HEK293T (cell line): Measurements from ENCODE around the gene JPH2.

Source experiments
- CTCF ChIA-PET: fragments of 350-600 bp; formaldehyde crosslinking; extraction: SDS; loops from one replicate; lab custom pipeline; 2021; ENCODE audit warnings: antibody characterized with exemption, inconsistent platforms; lab: Yijun Ruan, JAX
- POLR2A ChIA-PET: fragments of 350-600 bp; formaldehyde crosslinking; extraction: SDS; loops from one replicate; lab custom pipeline; 2020; ENCODE audit warnings: antibody characterized with exemption, inconsistent platforms; lab: Yijun Ruan, JAX
- DNase-seq: peaks from one replicate; pipeline ENCODE4 v3.0.0; 2012; ENCODE audit warnings: mixed read lengths; ENCODE audit errors: extremely low spot score
- ARNT ChIP-seq: fragments of 450-650 bp; IDR thresholded peaks from 2 replicates; pipeline ENCODE4 v1.6.1; 2017; ENCODE audit warnings: mild to moderate bottlenecking
- BHLHE40 ChIP-seq: fragments of 450-650 bp; IDR thresholded peaks from 2 replicates; pipeline ENCODE4 v1.6.1; 2016; ENCODE audit warnings: mild to moderate bottlenecking, moderate library complexity, borderline replicate concordance
- CTBP1 ChIP-seq: fragments of 450-650 bp; IDR thresholded peaks from 2 replicates; pipeline ENCODE4 v1.6.1; 2016; ENCODE audit warnings: borderline replicate concordance
- ELF4 ChIP-seq: fragments of 450-650 bp; IDR thresholded peaks from 2 replicates; pipeline ENCODE4 v1.6.1; 2017; ENCODE audit warnings: antibody characterized with exemption
- FOXA1 ChIP-seq: fragments of 450-650 bp; IDR thresholded peaks from 2 replicates; pipeline ENCODE4 v1.6.1; 2016; ENCODE audit warnings: mild to moderate bottlenecking
- FOXK2 ChIP-seq: fragments of 450-650 bp; IDR thresholded peaks from 2 replicates; pipeline ENCODE4 v1.6.1; 2016; ENCODE audit warnings: mild to moderate bottlenecking
- FOXM1 ChIP-seq: fragments of 450-650 bp; IDR thresholded peaks from 2 replicates; pipeline ENCODE4 v1.6.1; 2017; ENCODE audit warnings: mild to moderate bottlenecking, borderline replicate concordance
- HDGF ChIP-seq: fragments of 450-650 bp; IDR thresholded peaks from 2 replicates; pipeline ENCODE4 v1.6.1; 2017; ENCODE audit warnings: antibody characterized with exemption, borderline replicate concordance
- L3MBTL2 ChIP-seq: fragments of 450-650 bp; conservative IDR thresholded peaks from 2 replicates; pipeline ENCODE4 v1.6.1; 2016; ENCODE audit warnings: mild to moderate bottlenecking
- LEF1 ChIP-seq: fragments of 450-650 bp; IDR thresholded peaks from 2 replicates; pipeline ENCODE4 v1.6.1; 2017; ENCODE audit warnings: mild to moderate bottlenecking, borderline replicate concordance
- NFRKB ChIP-seq: fragments of 450-650 bp; IDR thresholded peaks from 2 replicates; pipeline ENCODE4 v1.6.1; 2016; ENCODE audit warnings: mild to moderate bottlenecking, moderate library complexity
- PKNOX1 ChIP-seq: fragments of 450-650 bp; IDR thresholded peaks from 2 replicates; pipeline ENCODE4 v1.6.1; 2016
- SP1 ChIP-seq: fragments of 450-650 bp; IDR thresholded peaks from 2 replicates; pipeline ENCODE4 v1.6.1; 2017
- SUZ12 ChIP-seq: fragments of 450-650 bp; IDR thresholded peaks from 2 replicates; pipeline ENCODE4 v1.6.1; 2016; ENCODE audit warnings: mild to moderate bottlenecking
- TARDBP ChIP-seq: fragments of 450-650 bp; IDR thresholded peaks from 2 replicates; pipeline ENCODE4 v1.6.1; 2016
- ZNF384 ChIP-seq: fragments of 450-650 bp; IDR thresholded peaks from 2 replicates; pipeline ENCODE4 v1.6.1; 2016

The JPH2 gene

DNA sequence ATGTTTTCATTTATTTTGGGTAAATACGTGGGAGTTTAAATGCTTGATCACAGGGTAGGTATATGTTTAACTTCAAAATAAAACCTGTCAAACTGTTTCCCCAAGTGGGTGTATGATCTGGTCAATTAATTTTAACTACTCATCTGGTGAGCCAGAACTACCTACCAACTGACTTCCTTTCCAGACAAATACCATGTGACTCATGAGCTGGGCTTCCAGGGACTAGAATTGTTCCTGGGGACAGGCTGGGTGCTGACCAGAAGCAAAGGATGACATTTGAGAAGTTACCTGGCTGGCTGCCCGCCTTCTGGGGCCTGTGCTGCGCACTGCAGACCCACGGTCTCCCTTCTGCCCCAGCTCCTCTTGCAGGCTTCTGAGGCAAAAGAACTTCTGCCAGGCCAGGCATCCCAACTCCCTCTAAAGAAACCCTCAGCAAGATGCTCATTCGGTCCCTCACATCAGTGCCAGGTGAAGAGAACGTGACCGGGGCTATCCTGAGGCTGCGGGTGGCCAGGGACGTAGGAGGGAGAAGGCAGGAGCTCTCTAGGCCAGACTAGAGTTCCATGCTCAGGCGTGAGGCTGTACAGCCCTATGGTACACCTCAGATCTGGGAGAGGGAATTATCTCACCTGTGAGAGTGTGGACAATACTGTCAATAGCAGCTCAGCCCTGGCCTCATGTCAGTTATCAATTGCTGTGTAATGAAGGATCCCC, 103.6 kb downstream of the JPH2 start:
- ChIA-PET POLR2A (no interaction called here), CTCF (interaction anchor here (0.7 kb wide), 1 partner anchor 333 kb away, joined by 4 read pairs; no protein-coding TSS in a partner anchor)
- no peak for DNase-seq
- TF ChIP-seq FOXA1 (no peak), LEF1 (no peak), ELF4 (no peak), SP1 (no peak), ZNF384 (no peak), PKNOX1 (no peak), NFRKB (no peak)

- CTCF ChIA-PET, result interaction anchor here (0.7 kb wide), 1 partner anchor 237 kb away, joined by 3 read pairs; no protein-coding TSS in a partner anchor
- DNase-seq, result no peak
- POLR2A ChIA-PET, result no interaction called here
Measured at GRCh38 chr20:44081888-44082287, 105.1 kb downstream of the JPH2 start.

DNA sequence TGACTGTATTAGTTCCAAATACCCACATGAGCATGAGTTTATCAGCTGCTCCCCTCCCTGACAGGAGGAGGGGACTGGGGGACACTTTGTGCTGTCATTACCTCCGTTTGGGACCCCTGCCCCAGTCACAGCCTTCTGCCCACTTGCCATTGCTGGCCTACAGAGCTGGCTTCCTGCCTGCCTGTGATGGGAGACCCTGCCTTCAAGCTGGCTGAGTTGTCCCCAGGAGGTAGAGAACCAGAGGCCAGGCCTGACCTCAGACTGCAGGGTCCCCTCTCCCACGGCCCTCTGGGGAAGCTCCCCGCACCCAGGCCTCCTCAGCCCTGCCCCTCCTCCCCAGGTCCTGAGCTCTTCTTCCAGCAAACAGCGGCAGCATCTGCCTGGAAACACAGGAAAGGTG, 105.5 kb downstream of the JPH2 start:
- POLR2A ChIA-PET, result no interaction called here
- CTCF ChIA-PET, result interaction anchor here (0.7 kb wide), 1 partner anchor 236 kb away, joined by 3 read pairs; no protein-coding TSS in a partner anchor
- no peak for TF ChIP-seq ARNT
- DNase-seq, result no peak

More at GRCh38 chr20:44081888-44082287, 105.1 kb downstream of the JPH2 start:
- TF ChIP-seq TARDBP (no peak), L3MBTL2 (no peak), BHLHE40 (no peak), FOXM1 (no peak), SUZ12 (no peak), HDGF (no peak), CTBP1 (no peak), ELF4 (no peak), PKNOX1 (no peak), LEF1 (no peak), FOXA1 (no peak), ARNT (no peak), FOXK2 (no peak), SP1 (no peak), ZNF384 (no peak)

- CTCF ChIA-PET, result interaction anchor here (0.6 to 1.3 kb wide), 7 partner anchors 10 to 420 kb away, joined by 3 to 5 read pairs (median 4); no protein-coding TSS in a partner anchor
- POLR2A ChIA-PET, result no interaction called here
- peak; percentile 79 for DNase-seq
- TF ChIP-seq PKNOX1, result no peak
- no peak for TF ChIP-seq LEF1
- no peak for TF ChIP-seq FOXA1
- TF ChIP-seq CTBP1, result no peak
- TF ChIP-seq ARNT, result no peak
- TF ChIP-seq HDGF, result no peak
- no peak for TF ChIP-seq BHLHE40
- no peak for TF ChIP-seq SUZ12
Measured at GRCh38 chr20:44080646-44081267, 106.2 kb downstream of the JPH2 start.

GRCh38 chr20:44080064-44080463, 106.9 kb downstream of the JPH2 start:
- no peak for DNase-seq
- POLR2A ChIA-PET, result no interaction called here
- TF ChIP-seq L3MBTL2, result no peak
- TF ChIP-seq FOXK2, result no peak
- no peak for TF ChIP-seq TARDBP
- no peak for TF ChIP-seq SP1
- no peak for TF ChIP-seq FOXA1
- no peak for TF ChIP-seq LEF1
- no peak for TF ChIP-seq SUZ12
- no peak for TF ChIP-seq PKNOX1
- no peak for TF ChIP-seq HDGF
- TF ChIP-seq BHLHE40, result no peak
- TF ChIP-seq ELF4, result no peak
- TF ChIP-seq CTBP1, result no peak
- no peak for TF ChIP-seq FOXM1
- no peak for TF ChIP-seq ARNT
- no peak for TF ChIP-seq ZNF384
- no peak for TF ChIP-seq NFRKB
- CTCF ChIA-PET, result interaction anchor here (0.6 to 1.3 kb wide), 8 partner anchors 11 to 419 kb away, joined by 3 to 5 read pairs (median 4); no protein-coding TSS in a partner anchor

DNA sequence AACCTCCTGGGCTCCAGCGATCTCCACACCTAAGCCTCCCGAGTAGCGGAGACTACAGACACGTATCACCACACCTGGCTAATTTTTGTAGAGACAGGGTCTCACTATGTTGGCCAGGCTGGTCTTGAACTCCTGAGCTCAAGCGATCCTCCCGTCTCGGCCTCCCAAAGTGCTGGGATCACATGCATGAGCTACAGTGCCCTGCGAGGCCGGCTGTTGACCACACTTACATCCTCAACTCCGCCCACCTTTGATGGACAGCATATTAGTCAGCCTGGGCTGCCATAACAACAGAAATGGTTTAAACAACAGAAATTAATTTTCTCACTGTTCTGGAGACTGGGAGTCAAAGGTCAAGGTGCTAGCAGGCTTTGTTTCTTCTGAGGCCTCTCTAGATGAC, 107.7 kb downstream of the JPH2 start:
- no peak for DNase-seq
- ChIA-PET CTCF (interaction anchor here (0.6 to 1.3 kb wide), 3 partner anchors 13 to 76 kb away, joined by 3 to 4 read pairs (median 3); no protein-coding TSS in a partner anchor), POLR2A (no interaction called here)
- TF ChIP-seq TARDBP (no peak), ZNF384 (no peak), LEF1 (no peak), CTBP1 (no peak), L3MBTL2 (no peak), NFRKB (no peak), SUZ12 (no peak)
